ENCODE data around the gene BICRA.
A peak's percentile ranks its signal among the peaks of the same experiment; 100 is the strongest.
"Not testable (repeated sequence)": the region's sequence is repeated elsewhere in the genome, so short reads cannot be mapped to it uniquely, and the experiment has no call there.

Gene BICRA

GRCh38 chr19:47573071-47574026 is 35.6 kb upstream of the BICRA start, which contains the start of gene ZNF541:
Gene ZNF541 (minus strand): TSS chr19:47573148. CDS start chr19:47555856, 17,292 bp downstream.
- peak; percentile 70 for DNase-seq (ENCODE audit: low spot score)
- no peak for TF ChIP-seq CTCF (IDR thresholded peaks at IDR 0.05; ENCODE audit: extremely low read depth, missing control alignments)

GRCh38 chr19:47580397-47580796 is 28.5 kb upstream of the BICRA start:
- TF ChIP-seq CTCF (IDR thresholded peaks at IDR 0.05; ENCODE audit: extremely low read depth, missing control alignments): no peak

GRCh38 chr19:47581605-47582319 is 27.2 kb upstream of the BICRA start:
- TF ChIP-seq CTCF (IDR thresholded peaks at IDR 0.05; ENCODE audit: extremely low read depth, missing control alignments): no peak
- DNase-seq (ENCODE audit: low spot score): no peak

More at GRCh38 chr19:47580397-47580796, 28.5 kb upstream of the BICRA start:
- no peak for DNase-seq (ENCODE audit: low spot score)

- no peak for TF ChIP-seq CTCF (IDR thresholded peaks at IDR 0.05; ENCODE audit: extremely low read depth, missing control alignments)
- DNase-seq (ENCODE audit: low spot score): no peak
These were observed 26.5 kb upstream of the BICRA start for GRCh38 chr19:47582320-47582909.

- DNase-seq (ENCODE audit: low spot score): not testable (repeated sequence)
These were observed 25.8 kb upstream of the BICRA start for GRCh38 chr19:47583161-47583560.

- no peak for TF ChIP-seq CTCF (IDR thresholded peaks at IDR 0.05; ENCODE audit: extremely low read depth, missing control alignments)
- DNase-seq (ENCODE audit: low spot score): no peak
These were observed 21.6 kb upstream of the BICRA start for GRCh38 chr19:47587295-47587694.

GRCh38 chr19:47589824-47590223 is 19.1 kb upstream of the BICRA start:
- no peak for TF ChIP-seq CTCF (IDR thresholded peaks at IDR 0.05; ENCODE audit: extremely low read depth, missing control alignments)
- DNase-seq (ENCODE audit: low spot score): no peak
